GM12891 (cell line): ENCODE results near the gene ST3GAL3.

Source experiments
- POLR2A ChIP-seq: IDR thresholded peaks from 2 replicates; pipeline ENCODE4 v1.6.1; 2011; ENCODE audit warnings: low read depth, low read length, control low read depth
- POLR2AphosphoS5 ChIP-seq: IDR thresholded peaks from 2 replicates; pipeline ENCODE4 v1.6.1; 2011; ENCODE audit warnings: low read depth, low read length, control low read depth

DNA sequence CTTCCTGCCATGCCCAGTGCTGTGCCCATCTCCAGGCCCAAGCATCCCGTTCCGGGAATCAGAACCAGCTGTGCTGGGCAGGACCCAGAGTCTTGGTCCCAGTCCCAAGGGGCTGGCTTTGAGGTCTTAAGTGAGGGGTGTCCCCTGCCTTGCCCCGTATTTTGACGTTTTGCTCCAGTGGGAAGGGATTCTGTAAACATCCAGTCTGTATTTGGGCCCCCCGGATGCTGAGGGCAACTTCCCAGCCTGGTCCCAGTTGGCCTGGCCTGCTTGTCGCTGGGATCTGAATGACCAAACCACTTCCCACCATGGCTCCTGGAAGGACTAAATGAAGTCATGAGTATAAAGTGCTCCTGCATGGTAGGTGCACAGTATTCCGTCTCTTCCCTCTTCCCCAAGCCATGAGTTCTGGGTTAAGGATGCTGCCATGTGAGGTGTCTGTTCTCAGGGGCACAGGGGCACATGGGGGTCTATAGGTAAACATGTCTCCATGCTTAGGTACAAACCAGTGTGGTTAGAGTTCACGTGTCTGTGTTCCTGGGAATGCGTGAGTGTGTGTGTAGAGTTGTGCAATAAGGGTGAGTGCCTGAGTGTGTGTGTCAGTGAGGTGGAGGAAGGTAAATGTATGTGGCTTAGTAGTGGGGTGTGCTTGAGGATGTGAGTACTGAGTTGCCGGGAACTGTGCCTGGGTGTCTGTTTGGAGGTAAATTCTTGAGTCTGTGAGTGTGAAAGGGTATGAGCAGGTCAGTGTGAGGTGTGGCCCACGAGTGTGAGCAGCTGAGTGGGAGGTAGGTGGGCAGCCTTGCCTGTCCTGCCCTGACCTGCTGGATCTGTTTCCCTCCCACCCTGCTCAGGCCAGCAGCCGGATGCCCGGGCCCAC is 273.2 kb downstream of the ST3GAL3 start:
- TF ChIP-seq POLR2A: no peak
- TF ChIP-seq POLR2AphosphoS5: no peak
